ENCODE measurements around the gene INSC.

DNA sequence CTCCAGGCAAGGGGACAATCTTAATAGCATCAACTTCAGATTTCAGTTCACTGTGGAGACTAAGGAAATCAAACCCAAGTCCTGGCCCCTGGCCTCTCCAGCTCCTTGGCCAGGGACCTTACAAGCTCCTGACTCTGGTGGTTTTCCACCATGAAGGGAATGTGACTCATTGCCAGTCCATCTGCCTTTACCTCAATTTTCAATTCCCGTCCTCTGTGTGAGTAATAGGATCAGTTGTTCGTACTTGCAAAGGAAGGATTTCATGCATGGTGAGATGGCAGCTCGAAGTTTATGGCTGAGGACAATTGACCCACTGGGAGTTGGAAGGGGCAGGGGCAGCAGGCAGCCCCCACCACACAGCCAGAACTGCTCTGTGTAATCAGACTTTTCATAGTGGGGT, 42.5 kb downstream of the INSC start:
- TF ChIP-seq, protein P1, sequence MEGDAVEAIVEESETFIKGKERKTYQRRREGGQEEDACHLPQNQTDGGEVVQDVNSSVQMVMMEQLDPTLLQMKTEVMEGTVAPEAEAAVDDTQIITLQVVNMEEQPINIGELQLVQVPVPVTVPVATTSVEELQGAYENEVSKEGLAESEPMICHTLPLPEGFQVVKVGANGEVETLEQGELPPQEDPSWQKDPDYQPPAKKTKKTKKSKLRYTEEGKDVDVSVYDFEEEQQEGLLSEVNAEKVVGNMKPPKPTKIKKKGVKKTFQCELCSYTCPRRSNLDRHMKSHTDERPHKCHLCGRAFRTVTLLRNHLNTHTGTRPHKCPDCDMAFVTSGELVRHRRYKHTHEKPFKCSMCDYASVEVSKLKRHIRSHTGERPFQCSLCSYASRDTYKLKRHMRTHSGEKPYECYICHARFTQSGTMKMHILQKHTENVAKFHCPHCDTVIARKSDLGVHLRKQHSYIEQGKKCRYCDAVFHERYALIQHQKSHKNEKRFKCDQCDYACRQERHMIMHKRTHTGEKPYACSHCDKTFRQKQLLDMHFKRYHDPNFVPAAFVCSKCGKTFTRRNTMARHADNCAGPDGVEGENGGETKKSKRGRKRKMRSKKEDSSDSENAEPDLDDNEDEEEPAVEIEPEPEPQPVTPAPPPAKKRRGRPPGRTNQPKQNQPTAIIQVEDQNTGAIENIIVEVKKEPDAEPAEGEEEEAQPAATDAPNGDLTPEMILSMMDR (conservative IDR thresholded peaks at IDR 0.05), result no peak
- TF ChIP-seq EZH2 (IDR thresholded peaks at IDR 0.05; ENCODE audit: low read depth), result no peak
